Measurements from ENCODE around the gene FAM53A. TPM values are rescaled to one million over a fixed set of nuclear protein-coding genes. Genes with fewer than 3 reads are reported as not detected.
"Not testable (repeated sequence)": the region's sequence is repeated elsewhere in the genome, so short reads cannot be mapped to it uniquely, and the experiment has no call there.

FAM53A gene
- total RNA-seq, 1 experiment from 2014 or later = 3.1 TPM

DNA sequence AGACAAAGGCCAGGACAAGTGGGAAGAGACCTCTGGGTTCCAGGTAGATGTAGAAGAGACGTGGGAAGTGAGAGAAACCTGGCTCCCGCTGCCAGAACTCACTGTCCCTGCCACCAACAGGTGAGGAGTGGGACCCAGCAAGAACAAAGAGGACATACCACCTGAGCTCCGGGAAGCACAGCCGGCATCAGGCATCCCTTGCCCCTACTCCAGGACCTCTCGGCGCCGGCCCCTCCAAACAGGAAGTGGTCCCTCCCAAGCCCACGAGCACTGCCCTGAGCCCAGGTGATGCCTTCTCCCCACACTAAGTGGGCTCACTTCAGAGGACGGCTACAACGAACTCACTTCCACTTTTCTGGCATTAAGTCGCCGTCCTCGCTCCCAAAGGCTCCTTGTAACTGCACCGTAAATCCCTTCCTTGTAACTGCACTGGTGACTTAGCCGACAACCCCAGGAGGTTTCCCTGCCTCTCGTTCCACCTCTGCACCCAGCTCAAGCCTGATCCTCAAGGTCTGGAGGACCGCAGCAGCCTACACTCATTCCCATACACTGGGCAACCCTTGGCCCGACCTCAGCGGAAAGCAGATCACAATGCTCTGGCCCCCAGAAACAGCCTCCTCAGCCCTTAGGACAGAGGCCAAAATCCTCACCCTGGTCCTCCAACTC lies 8.8 kb downstream of the FAM53A start:
- Histone ChIP-seq H3K4me1 (ENCODE audit: insufficient read depth, low read length) (no peaks in the 10 kb centered on the region), H3K9me3 (ENCODE audit: low read length) (no peaks in the 10 kb centered on the region), H3K4me2 (ENCODE audit: low read length) (no peak overlapping the region), H4K20me1 (ENCODE audit: low read length) (no peaks in the 10 kb centered on the region), H3K27ac (ENCODE audit: low read length) (no peak overlapping the region), H3K79me2 (ENCODE audit: low read length) (no peaks in the 10 kb centered on the region), H3K9me2 (replicated peaks; ENCODE audit: low read length) (no peaks in the 10 kb centered on the region), H3K4me3 (ENCODE audit: low read length) (no peak overlapping the region), H3K9ac (ENCODE audit: low read length) (no peak overlapping the region), H3F3A (ENCODE audit: low read length, unreplicated experiment) (no peaks in the 10 kb centered on the region), H3K36me3 (ENCODE audit: low read depth, low read length) (no peaks in the 10 kb centered on the region), H3K27me3 (ENCODE audit: low read length) (no peaks in the 10 kb centered on the region), H2AFZ (ENCODE audit: low read length) (no peak overlapping the region)
- ATAC-seq = no peak
- ChIA-PET CTCF (no interaction called here), POLR2A (ENCODE audit: unreplicated experiment) (no interaction called here)
- no peak for DNase-seq
- no TSS peak for BruUV-seq (replicated peaks)
- intact Hi-C loops (cut with micrococcal nuclease) = no loop called here
- TF ChIP-seq, protein P1, sequence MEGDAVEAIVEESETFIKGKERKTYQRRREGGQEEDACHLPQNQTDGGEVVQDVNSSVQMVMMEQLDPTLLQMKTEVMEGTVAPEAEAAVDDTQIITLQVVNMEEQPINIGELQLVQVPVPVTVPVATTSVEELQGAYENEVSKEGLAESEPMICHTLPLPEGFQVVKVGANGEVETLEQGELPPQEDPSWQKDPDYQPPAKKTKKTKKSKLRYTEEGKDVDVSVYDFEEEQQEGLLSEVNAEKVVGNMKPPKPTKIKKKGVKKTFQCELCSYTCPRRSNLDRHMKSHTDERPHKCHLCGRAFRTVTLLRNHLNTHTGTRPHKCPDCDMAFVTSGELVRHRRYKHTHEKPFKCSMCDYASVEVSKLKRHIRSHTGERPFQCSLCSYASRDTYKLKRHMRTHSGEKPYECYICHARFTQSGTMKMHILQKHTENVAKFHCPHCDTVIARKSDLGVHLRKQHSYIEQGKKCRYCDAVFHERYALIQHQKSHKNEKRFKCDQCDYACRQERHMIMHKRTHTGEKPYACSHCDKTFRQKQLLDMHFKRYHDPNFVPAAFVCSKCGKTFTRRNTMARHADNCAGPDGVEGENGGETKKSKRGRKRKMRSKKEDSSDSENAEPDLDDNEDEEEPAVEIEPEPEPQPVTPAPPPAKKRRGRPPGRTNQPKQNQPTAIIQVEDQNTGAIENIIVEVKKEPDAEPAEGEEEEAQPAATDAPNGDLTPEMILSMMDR (conservative IDR thresholded peaks at IDR 0.05; ENCODE audit: low read depth, low read length) = no peak
- TF ChIP-seq EZH2 (IDR thresholded peaks at IDR 0.05; ENCODE audit: low read length, unreplicated experiment) (no peak), EZH2phosphoT487 (IDR thresholded peaks at IDR 0.05; ENCODE audit: borderline replicate concordance, low read length) (no peak)

DNA sequence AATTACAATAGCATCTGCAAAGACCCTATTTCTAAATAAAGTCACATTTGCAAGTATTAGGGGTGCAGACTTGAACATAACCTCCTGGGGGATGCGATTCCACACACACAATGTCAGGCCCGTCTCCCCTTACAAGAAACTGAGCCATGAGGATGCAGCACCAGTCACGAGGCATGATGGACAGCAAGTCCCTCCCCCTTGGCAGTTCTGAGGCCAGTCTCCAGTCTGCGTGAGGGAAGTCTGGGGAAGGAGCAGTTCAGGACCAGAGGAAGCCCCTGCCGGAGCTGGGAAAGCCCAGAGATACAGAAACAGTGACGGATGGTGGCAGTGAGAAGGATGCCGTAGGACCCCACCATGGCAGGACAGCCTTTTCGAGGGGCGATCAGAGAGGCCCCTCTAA lies 9.4 kb downstream of the FAM53A start:
- DNase-seq (no peak), ATAC-seq (no peak)
- no TSS peak for BruUV-seq (replicated peaks)
- Histone ChIP-seq H3K79me2 (ENCODE audit: low read length) (no peaks in the 10 kb centered on the region), H3K9me2 (replicated peaks; ENCODE audit: low read length) (no peaks in the 10 kb centered on the region), H4K20me1 (ENCODE audit: low read length) (no peaks in the 10 kb centered on the region), H3K4me1 (ENCODE audit: insufficient read depth, low read length) (no peaks in the 10 kb centered on the region), H3K36me3 (ENCODE audit: low read depth, low read length) (no peaks in the 10 kb centered on the region), H3K27ac (ENCODE audit: low read length) (no peak overlapping the region), H3K4me3 (ENCODE audit: low read length) (no peak overlapping the region), H3K9ac (ENCODE audit: low read length) (no peak overlapping the region), H3K27me3 (ENCODE audit: low read length) (no peaks in the 10 kb centered on the region), H3F3A (ENCODE audit: low read length, unreplicated experiment) (no peaks in the 10 kb centered on the region), H3K4me2 (ENCODE audit: low read length) (no peak overlapping the region), H2AFZ (ENCODE audit: low read length) (no peak overlapping the region), H3K9me3 (ENCODE audit: low read length) (no peaks in the 10 kb centered on the region)
- intact Hi-C loops (cut with micrococcal nuclease) = no loop called here
- ChIA-PET POLR2A (ENCODE audit: unreplicated experiment) (no interaction called here), CTCF (no interaction called here)
- TF ChIP-seq EZH2 (IDR thresholded peaks at IDR 0.05; ENCODE audit: low read length, unreplicated experiment) (no peak), EZH2phosphoT487 (IDR thresholded peaks at IDR 0.05; ENCODE audit: borderline replicate concordance, low read length) (no peak)
- TF ChIP-seq, protein P1 (conservative IDR thresholded peaks at IDR 0.05; ENCODE audit: low read depth, low read length) = no peak

DNA sequence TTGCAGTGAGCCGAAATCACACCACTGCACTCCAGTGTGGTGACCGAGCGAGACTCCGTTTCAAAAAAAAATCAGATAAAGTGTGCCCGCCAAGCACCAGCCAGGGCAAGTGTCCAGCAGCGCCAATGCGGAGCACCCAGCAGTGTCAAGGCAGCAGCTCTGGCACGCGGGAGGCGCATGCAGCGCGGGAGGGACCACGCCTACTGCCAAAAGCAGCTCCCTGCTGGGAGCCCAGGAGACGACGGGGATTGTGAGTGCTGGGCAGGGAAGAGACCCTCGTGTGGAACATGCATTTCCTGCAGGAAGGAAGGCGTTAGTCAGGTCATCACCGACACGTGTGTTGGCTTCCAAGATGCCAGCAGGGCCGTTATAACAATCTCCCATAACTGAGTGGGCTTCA lies 10.4 kb downstream of the FAM53A start:
- no peak overlapping the region for H3K4me2 ChIP-seq (ENCODE audit: low read length)
- no peak overlapping the region for H3K27ac ChIP-seq (ENCODE audit: low read length)
- BruUV-seq (replicated peaks) = no TSS peak
- CTCF ChIA-PET = no interaction called here
- intact Hi-C loops (cut with micrococcal nuclease) = no loop called here
- no peaks in the 10 kb centered on the region for H3K9me3 ChIP-seq (ENCODE audit: low read length)
- DNase-seq (no peak), ATAC-seq (no peak)
- H3K9ac ChIP-seq (ENCODE audit: low read length) = no peak overlapping the region
- no peak overlapping the region for H3K4me3 ChIP-seq (ENCODE audit: low read length)
- TF ChIP-seq, protein P1 (conservative IDR thresholded peaks at IDR 0.05; ENCODE audit: low read depth, low read length) = no peak
- no peaks in the 10 kb centered on the region for H3K9me2 ChIP-seq (replicated peaks; ENCODE audit: low read length)
- H2AFZ ChIP-seq (ENCODE audit: low read length) = no peak overlapping the region
- no peaks in the 10 kb centered on the region for H3F3A ChIP-seq (ENCODE audit: low read length, unreplicated experiment)
- no peaks in the 10 kb centered on the region for H3K27me3 ChIP-seq (ENCODE audit: low read length)
- no peaks in the 10 kb centered on the region for H3K79me2 ChIP-seq (ENCODE audit: low read length)
- H3K36me3 ChIP-seq (ENCODE audit: low read depth, low read length) = no peaks in the 10 kb centered on the region
- POLR2A ChIA-PET (ENCODE audit: unreplicated experiment) = no interaction called here
- H3K4me1 ChIP-seq (ENCODE audit: insufficient read depth, low read length) = no peaks in the 10 kb centered on the region
- H4K20me1 ChIP-seq (ENCODE audit: low read length) = no peaks in the 10 kb centered on the region

DNA sequence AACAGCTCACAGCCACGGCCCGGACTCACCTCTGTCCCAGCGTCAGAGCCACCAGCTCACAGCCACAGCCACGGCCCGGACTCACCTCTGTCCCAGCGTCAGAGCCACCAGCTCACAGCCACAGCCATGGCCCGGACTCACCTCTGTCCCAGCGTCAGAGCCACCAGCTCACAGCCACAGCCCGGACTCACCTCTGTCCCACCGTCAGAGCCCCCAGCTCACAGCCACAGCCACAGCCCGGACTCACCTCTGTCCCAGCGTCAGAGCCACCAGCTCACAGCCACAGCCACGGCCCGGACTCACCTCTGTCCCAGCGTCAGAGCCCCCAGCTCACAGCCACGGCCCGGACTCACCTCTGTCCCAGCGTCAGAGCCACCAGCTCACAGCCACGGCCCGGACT lies 13.1 kb downstream of the FAM53A start:
- H3K4me1 ChIP-seq (ENCODE audit: insufficient read depth, low read length); POLR2A ChIA-PET (ENCODE audit: unreplicated experiment); BruUV-seq (replicated peaks); intact Hi-C loops (cut with micrococcal nuclease); H3K36me3 ChIP-seq (ENCODE audit: low read depth, low read length); H3K4me2 ChIP-seq (ENCODE audit: low read length); H4K20me1 ChIP-seq (ENCODE audit: low read length); H3K9ac ChIP-seq (ENCODE audit: low read length); ATAC-seq; CTCF ChIA-PET; H3K27me3 ChIP-seq (ENCODE audit: low read length); H3K9me3 ChIP-seq (ENCODE audit: low read length); H3K4me3 ChIP-seq (ENCODE audit: low read length); H2AFZ ChIP-seq (ENCODE audit: low read length); H3K9me2 ChIP-seq (replicated peaks; ENCODE audit: low read length); DNase-seq; H3K79me2 ChIP-seq (ENCODE audit: low read length); H3F3A ChIP-seq (ENCODE audit: low read length, unreplicated experiment); H3K27ac ChIP-seq (ENCODE audit: low read length): not testable (repeated sequence)

All from PC-3 (cell line).